Activated naive CD4-positive, alpha-beta T cell treated with anti-CD3 and anti-CD28 coated beads, Interleukin-2, amount 10 ng/mL, durations not matched to agents 7 days and 5 days (primary cell): ENCODE data around the gene STING1.

Experiments used
- CTCF ChIA-PET: fragments of 350-600 bp; sonication (Branson Sonifier 250); formaldehyde crosslinking; loops from one replicate; lab custom pipeline; 2021; ENCODE audit warnings: antibody characterized with exemption; lab: Charles Lee
- DNase-seq: peaks from one replicate; pipeline ENCODE4 v3.0.0-alpha.2; 2020
- H3K27ac Mint-ChIP-seq: one replicate; pipeline ENCODE4 v1.8.0; 2021; ENCODE audit warnings: mild to moderate bottlenecking, moderate library complexity, mixed read lengths
- H3K27me3 Mint-ChIP-seq: one replicate; pipeline ENCODE4 v1.8.0; 2021; ENCODE audit warnings: mild to moderate bottlenecking, mixed read lengths
- H3K36me3 Mint-ChIP-seq: one replicate; pipeline ENCODE4 v1.8.0; 2021; ENCODE audit warnings: mixed read lengths
- H3K4me1 Mint-ChIP-seq: one replicate; pipeline ENCODE4 v1.8.0; 2021; ENCODE audit warnings: mixed read lengths
- H3K4me3 Mint-ChIP-seq: one replicate; pipeline ENCODE4 v1.8.0; 2021; ENCODE audit warnings: mild to moderate bottlenecking, moderate library complexity, mixed read lengths
- H3K9me3 Mint-ChIP-seq: one replicate; pipeline ENCODE4 v1.8.0; 2021; ENCODE audit warnings: mixed read lengths

Gene STING1

DNA sequence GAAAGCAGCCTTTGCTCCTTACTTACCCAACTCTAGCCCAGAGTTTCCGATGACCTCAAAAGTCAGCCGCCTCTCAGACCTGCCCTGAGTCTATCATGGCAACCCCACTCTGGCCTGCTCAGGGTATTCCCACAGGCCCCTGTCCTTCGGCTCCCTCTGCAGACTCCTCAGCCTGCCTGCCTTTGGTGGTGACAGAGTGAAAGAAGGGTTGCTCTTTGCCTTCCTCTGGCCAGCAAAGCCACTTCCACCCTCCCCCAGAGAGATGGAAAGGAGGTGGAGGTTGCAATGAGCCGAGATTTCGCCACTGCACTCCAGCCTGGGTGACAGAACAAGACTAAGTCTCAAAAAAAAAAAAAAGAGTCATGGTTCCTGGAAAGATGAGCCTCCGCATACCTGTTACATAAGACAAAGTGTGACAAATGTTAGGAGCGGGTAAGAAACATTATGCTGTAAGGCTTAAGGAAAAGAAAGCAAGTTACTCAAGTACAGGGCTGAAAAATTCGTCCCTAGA is 14.1 kb downstream of the STING1 start:
- peak overlapping the region; percentile 77 for H3K27ac Mint-ChIP-seq

DNA sequence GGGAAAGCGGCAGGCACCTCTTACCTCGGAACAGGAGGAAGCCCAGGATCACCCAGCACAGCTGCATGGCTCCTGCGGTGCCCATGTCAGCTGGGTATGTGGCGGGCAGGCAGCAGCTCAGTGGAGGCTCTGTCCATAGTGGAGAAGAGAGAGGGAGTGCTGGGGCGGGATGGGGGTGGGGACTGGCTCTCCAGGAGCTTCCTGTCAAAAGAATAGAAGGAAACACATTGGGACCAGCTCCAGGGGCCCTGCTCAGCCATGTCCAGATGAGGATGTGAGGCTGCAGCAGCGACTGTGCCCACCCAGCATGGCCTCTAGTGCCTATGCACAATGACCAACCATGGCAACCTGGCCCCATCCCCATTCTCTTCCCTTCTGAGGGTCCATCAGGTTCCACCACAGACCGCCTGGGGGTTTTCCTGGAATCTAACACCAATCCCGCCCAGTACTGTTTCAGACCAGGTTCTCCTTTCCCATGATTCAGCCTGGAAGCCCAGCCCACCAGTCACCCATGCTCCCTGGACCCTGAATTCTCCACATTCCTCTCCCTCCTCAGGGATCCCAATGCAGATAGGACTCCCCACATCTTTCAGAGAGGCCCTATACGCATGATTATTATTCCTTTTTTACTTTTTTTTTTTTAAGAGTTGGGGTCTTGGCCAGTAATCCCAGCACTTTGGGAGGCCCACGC is 19.8 kb downstream of the STING1 start, which contains the start of gene ECSCR:
Gene ECSCR, minus strand, starts transcription at position 158 of the 691 bp plus-strand sequence. Its CDS starts 73 bp downstream, at position 85.
- Mint-ChIP-seq H3K36me3 (no peaks in the 10 kb centered on the region), H3K9me3 (no peaks in the 10 kb centered on the region), H3K27ac (peak within 1 kb of the TSS; percentile 28), H3K4me1 (peaks cover 41% of the 10 kb centered on the region), H3K4me3 (no peak within 1 kb of the TSS), H3K27me3 (peaks cover 16% of the 10 kb centered on the region)
- DNase-seq: no peak
- CTCF ChIA-PET: no interaction called here

More for the DNA sequence above, 14.1 kb downstream of the STING1 start:
- no peak for DNase-seq
- CTCF ChIA-PET: interaction anchor here (0.7 to 2.9 kb wide), 3 partner anchors 23 to 46 kb away, joined by 3 to 9 read pairs (median 7); no protein-coding TSS in a partner anchor
- Mint-ChIP-seq H3K9me3 (no peaks in the 10 kb centered on the region), H3K27me3 (peaks cover 10% of the 10 kb centered on the region), H3K36me3 (peaks cover 8% of the 10 kb centered on the region), H3K4me1 (peaks cover 54% of the 10 kb centered on the region), H3K4me3 (no peak overlapping the region)

DNA sequence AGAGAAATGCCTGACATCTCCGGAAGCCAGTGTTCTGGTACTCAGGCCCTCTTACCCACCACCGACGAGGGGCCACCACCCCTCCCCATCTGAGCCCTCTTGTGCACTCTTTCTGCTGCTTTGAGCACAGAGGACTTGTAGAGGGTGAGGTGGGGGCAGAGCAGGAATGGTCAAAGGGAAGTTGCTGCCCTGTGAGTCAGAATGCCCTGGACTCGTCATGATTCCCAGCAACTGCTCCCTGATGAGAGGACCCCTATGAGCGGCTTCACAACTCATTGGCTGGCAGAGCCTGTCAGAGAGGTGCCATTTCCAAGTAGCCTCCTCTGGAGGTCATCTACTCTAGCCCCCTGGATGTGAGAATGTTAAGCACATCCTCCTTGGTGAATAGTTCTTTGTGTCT is 20.9 kb downstream of the STING1 start:
- Mint-ChIP-seq H3K36me3 (no peaks in the 10 kb centered on the region), H3K4me3 (no peak overlapping the region), H3K27ac (peak overlapping the region; percentile 28), H3K4me1 (peaks cover 51% of the 10 kb centered on the region), H3K27me3 (peaks cover 16% of the 10 kb centered on the region), H3K9me3 (no peaks in the 10 kb centered on the region)
- DNase-seq: no peak
- CTCF ChIA-PET: interaction anchor here (2.1 kb wide), 1 partner anchor 52 kb away, joined by 6 read pairs; no protein-coding TSS in a partner anchor

DNA sequence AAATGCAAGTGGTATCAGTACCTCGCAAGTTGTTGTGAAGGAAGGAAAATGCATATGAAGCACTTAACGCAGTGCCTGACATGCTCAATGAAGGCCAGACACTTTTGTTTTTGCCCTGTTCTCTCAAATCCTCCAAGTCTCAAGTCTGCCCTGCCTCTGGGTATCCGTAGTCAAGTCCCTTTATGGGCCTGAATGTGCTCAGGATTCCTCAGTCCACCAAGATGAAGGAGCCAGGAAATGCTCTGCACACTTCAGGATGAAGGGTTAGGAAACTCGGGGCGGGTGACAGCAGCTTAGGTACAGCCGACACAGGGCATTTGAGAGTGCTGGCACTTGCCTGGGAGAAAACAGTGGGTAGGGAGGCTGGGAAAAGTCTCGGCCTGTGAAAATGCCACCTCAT is 21.4 kb downstream of the STING1 start:
- Mint-ChIP-seq H3K27me3 (peaks cover 16% of the 10 kb centered on the region), H3K4me3 (no peak overlapping the region)

DNA sequence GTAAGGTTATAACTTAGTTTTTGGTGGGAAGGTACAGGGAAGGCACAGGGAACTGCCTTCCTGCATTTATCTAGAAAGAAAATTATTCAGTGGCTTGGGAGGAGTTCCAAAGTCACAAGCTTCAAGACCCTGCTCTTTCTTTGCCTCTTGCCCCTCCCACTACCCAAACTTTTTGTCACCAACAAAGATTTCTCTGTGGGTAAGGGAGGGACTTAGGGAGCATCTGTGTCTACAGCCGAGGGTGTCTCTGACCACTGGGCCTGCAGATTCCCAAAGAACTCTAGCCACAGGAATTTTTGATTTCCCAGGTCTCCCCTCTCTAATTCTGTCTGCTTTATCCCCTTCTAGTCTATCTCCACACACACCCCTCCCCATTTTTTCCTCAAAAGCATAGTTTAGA is 22.1 kb downstream of the STING1 start:
- CTCF ChIA-PET: interaction anchor here (1.5 to 4.0 kb wide), 4 partner anchors 16 to 53 kb away, joined by 4 to 21 read pairs (median 10); partner anchors contain the start of gene STING1
- Mint-ChIP-seq H3K4me3 (no peak overlapping the region), H3K4me1 (peaks cover 60% of the 10 kb centered on the region), H3K27me3 (peaks cover 16% of the 10 kb centered on the region), H3K36me3 (no peaks in the 10 kb centered on the region), H3K9me3 (no peaks in the 10 kb centered on the region), H3K27ac (peak overlapping the region; percentile 91)
- DNase-seq: no peak

More for the DNA sequence above, 21.4 kb downstream of the STING1 start:
- Mint-ChIP-seq H3K27ac (peak overlapping the region; percentile 11), H3K36me3 (no peaks in the 10 kb centered on the region), H3K9me3 (no peaks in the 10 kb centered on the region), H3K4me1 (peaks cover 56% of the 10 kb centered on the region)
- CTCF ChIA-PET: interaction anchor here (2.1 kb wide), 1 partner anchor 52 kb away, joined by 6 read pairs; no protein-coding TSS in a partner anchor
- no peak for DNase-seq

DNA sequence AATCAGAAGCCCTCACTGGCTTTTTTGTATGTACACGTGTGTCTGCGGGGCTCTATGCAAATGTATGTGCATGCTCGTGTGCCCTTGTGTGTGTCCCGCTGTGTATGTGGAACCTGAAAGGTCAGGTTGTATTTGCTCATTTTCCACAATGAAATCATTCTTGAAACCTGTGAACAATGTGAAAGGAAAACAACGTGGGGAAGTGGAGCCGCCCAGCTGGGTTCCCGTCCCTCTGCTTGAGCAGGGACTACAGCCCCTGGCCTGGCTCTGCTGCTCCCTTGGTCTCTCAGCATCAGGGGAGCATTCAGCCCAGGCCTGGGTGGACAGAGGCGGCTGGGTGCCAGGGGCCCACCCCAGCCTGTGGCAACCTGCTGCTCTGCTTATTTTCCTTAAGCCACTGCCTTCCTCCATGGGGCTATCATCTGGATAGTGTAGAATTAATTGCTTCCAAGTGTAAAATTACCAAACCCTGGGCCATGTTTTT is 23.1 kb downstream of the STING1 start:
- CTCF ChIA-PET: interaction anchor here (0.7 to 4.0 kb wide), 8 partner anchors 15 to 54 kb away, joined by 3 to 21 read pairs (median 7); partner anchors contain the start of genes DNAJC18 and STING1
- Mint-ChIP-seq H3K36me3 (no peaks in the 10 kb centered on the region), H3K9me3 (no peaks in the 10 kb centered on the region), H3K27ac (peak overlapping the region; percentile 91), H3K4me3 (peak overlapping the region; percentile 39), H3K4me1 (peaks cover 67% of the 10 kb centered on the region), H3K27me3 (peaks cover 16% of the 10 kb centered on the region)
- DNase-seq: peak; percentile 48

DNA sequence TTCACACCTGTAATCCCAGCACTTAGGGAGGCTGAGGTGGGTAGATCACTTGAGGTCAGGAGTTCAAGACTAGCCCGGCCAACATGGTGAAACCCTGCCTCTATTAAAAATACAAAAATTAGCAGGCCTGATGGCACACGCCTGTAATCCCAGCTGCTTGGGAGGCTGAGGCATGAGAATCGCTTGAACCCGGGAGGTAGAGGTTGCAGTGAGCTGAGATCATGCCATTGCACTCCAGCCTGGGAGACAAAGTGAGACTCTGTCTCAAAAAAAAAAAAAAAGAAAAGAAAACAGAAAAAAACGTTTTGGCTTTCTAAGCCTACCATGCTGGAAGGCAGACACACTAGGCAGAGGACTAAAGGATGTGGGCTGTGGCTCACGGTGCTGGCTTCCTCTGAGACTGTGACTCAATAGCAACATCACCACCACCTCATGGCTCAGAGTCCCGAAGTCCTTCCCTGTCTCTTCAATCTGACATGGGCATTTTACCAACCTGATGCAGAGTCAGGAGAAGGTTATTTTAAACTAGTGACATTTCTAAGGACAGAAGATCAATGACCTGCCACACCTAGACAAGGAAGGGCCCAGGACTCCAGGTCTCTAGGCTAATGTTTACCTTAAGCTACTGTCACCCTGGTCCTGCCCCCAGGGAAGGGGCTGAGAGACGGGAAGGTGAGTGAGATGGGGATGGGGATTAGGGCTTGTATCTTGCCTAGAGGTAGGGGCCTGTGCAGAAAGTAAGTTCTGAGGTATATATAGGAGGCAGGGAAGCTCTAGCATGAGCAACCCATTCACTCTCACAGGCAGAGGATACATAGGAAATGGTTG is 23.8 kb downstream of the STING1 start:
- CTCF ChIA-PET: interaction anchor here (0.7 to 4.0 kb wide), 8 partner anchors 14 to 54 kb away, joined by 3 to 21 read pairs (median 8); partner anchors contain the start of genes DNAJC18 and STING1
- DNase-seq: peak; percentile 90
- peak overlapping the region; percentile 91 for H3K27ac Mint-ChIP-seq
- H3K4me1 Mint-ChIP-seq: peaks cover 74% of the 10 kb centered on the region
- H3K36me3 Mint-ChIP-seq: no peaks in the 10 kb centered on the region
- H3K27me3 Mint-ChIP-seq: peaks cover 10% of the 10 kb centered on the region
- peak overlapping the region; percentile 48 for H3K4me3 Mint-ChIP-seq
- H3K9me3 Mint-ChIP-seq: no peaks in the 10 kb centered on the region

DNA sequence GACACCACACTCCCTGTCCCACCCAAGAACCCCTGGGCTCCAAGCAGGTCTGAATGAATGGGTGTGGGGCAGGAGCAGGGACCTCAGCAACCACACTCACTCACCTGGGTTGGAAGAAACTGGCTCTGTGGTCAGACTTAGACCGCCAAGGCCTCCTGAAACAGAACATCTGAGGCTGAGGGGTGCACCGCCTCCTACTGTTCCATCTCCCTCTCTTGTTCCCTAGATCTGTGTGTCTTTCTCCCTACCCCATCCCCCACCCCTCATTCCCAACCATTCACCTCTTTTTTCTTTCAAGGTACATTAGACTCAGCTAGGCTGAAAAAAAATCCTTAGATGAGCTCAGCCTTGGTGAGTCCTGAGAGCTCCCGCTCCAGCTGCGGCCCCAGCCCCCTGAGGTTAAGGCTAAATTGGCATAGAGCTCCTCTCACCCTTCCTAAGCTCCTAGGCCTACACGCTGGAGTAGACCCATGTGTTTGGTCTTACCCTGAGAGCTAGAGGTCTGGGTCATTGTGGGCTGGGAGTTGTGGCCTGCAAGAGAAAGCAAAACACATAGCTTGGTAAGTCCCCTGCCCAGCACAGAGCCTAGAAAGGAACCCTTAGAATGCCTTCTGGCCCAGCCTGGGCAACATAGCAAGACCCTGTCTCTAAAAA is 24.8 kb downstream of the STING1 start:
- peak overlapping the region; percentile 91 for H3K27ac Mint-ChIP-seq
- CTCF ChIA-PET: interaction anchor here (0.9 to 4.0 kb wide), 6 partner anchors 13 to 55 kb away, joined by 3 to 21 read pairs (median 10); partner anchors contain the start of genes DNAJC18 and STING1
- no peaks in the 10 kb centered on the region for H3K36me3 Mint-ChIP-seq
- H3K9me3 Mint-ChIP-seq: no peaks in the 10 kb centered on the region
- DNase-seq: no peak
- H3K27me3 Mint-ChIP-seq: peaks cover 7% of the 10 kb centered on the region
- no peak overlapping the region for H3K4me3 Mint-ChIP-seq
- H3K4me1 Mint-ChIP-seq: peaks cover 78% of the 10 kb centered on the region

DNA sequence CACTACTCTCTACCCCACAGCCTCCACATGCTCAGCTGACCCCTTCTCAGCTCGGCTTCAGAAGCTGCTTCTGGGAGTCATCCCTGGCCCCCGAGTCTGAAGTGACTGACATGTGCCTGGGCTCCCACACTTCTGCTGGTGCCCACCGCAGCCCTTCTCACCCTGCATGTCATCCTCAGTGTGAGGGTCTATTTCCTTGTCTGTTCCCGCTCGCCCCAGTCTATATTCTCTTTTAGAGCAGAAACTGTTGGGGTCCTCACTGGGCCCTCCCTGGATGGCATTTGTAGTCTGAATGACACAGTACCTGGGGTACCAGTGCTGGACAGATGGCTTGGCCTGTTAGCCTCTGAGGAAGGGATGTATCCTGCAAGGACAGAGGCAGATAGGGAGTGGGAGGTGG is 25.3 kb downstream of the STING1 start:
- Mint-ChIP-seq H3K4me3 (no peak overlapping the region), H3K27ac (peak overlapping the region; percentile 91), H3K4me1 (peaks cover 78% of the 10 kb centered on the region), H3K36me3 (no peaks in the 10 kb centered on the region), H3K9me3 (no peaks in the 10 kb centered on the region), H3K27me3 (peaks cover 3% of the 10 kb centered on the region)
- no peak for DNase-seq
- CTCF ChIA-PET: interaction anchor here (2.0 to 4.0 kb wide), 4 partner anchors 12 to 56 kb away, joined by 8 to 21 read pairs (median 16); partner anchors contain the start of gene DNAJC18

DNA sequence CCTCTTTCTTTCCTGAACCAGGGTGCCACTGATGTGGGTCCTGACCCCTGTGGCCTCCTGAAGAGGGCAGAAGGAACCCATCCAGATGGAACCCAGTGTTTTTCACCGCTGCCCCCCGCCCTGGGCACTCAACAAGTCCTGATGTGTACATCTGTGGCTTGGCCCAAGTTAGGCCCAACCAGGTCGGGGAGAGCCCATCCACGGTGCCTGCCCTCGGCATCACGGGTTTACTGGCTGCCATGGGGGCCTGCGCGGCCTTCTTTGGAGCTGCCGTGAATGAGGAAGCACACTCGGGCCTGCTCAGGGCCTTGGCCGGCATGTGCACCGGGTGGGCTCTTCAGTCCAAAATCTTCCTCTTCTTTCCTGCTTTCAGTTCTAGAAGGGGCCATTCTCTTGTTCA is 25.8 kb downstream of the STING1 start:
- DNase-seq: no peak
- H3K36me3 Mint-ChIP-seq: no peaks in the 10 kb centered on the region
- H3K4me1 Mint-ChIP-seq: peaks cover 77% of the 10 kb centered on the region
- H3K9me3 Mint-ChIP-seq: no peaks in the 10 kb centered on the region
- no peak overlapping the region for H3K4me3 Mint-ChIP-seq
- H3K27me3 Mint-ChIP-seq: no peaks in the 10 kb centered on the region
- CTCF ChIA-PET: interaction anchor here (0.7 to 4.0 kb wide), 5 partner anchors 17 to 56 kb away, joined by 3 to 21 read pairs (median 12); partner anchors contain the start of genes DNAJC18 and STING1
- H3K27ac Mint-ChIP-seq: peak overlapping the region; percentile 13

DNA sequence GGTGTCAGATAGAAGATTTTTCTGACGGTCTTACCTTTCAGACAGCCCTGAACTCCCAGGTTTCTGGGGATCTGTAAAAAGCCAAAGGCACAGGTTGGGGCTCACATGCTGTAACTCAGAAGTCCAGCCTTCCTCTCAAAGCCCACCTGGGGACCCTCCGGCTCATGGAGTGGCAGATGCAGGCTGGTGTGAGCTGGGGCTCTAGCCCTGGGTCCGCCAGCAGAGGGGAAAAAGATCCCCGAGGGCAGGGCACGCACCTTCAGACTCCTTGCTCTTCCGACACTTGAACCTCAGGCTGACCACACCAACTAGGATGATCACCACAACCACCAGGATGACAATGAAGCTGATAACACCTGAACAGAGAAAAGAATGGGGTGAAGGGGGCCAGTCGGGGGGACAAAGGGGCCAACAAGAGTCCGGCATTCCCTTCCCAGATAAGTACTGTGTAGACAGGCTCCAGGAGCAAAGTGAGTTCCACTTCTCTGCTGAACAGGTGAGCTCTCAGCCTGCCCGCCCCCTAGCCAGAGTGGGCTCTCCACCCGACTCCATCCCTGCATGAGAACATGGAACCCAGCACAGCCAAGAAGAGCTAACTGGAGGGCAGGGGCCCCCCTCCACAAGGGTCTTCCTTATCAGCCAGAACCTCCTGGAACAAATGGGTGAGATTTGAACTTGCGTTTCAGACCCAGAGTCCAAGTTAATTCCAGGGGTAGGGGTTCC is 27.8 kb downstream of the STING1 start:
- peak overlapping the region; percentile 66 for H3K27ac Mint-ChIP-seq
- no peaks in the 10 kb centered on the region for H3K36me3 Mint-ChIP-seq
- no peak for DNase-seq
- no peak overlapping the region for H3K4me3 Mint-ChIP-seq
- CTCF ChIA-PET: interaction anchor here (0.7 to 2.8 kb wide), 3 partner anchors 15 to 59 kb away, joined by 3 to 12 read pairs (median 6); partner anchors contain the start of genes DNAJC18 and STING1
- H3K9me3 Mint-ChIP-seq: no peaks in the 10 kb centered on the region
- H3K27me3 Mint-ChIP-seq: no peaks in the 10 kb centered on the region
- H3K4me1 Mint-ChIP-seq: peaks cover 57% of the 10 kb centered on the region

DNA sequence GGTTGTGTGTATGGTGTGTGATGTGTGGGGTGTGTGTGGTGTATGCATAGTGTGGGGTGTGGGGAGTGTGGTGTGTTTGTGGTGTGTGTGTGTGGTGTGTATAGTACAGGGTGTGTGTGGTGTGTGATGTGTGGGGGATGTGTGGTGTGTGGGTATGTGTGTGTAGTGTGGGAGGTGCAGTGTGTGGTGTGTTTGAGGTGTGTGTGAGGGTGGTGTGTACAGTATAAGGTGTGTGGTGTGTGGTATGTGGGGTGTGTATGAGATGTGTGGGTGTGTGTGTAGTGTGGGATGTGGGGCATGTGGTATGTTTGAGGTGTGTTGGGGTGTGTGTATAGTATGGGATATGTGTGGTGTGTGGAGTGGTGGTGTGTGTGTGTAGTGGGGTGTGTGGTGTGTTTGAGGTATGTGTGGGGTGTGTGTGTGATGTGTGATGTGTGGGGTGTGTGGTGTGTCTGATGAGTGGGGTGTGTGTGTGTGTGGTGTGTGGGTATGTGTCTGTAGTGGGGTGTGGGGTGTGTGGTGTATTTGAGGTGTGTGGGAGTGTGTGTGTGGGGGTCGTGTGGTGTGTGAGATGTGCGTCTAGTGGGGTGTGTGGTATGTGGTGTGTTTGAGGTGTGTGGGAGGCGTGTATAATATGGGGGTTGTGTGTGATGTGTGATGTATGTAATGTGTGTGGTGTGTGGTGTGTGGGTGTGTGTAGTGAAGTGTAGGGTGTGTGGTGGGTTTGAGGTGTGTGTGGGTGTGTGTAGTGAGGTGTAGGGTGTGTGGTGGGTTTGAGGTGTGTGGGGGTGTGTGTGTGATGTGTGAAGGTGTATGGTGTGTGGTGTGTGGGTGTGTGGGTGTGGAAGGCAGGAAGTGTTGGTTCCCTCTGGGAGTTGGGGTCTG is 28.6 kb downstream of the STING1 start:
- no peak for DNase-seq
- Mint-ChIP-seq H3K27ac (no peak overlapping the region), H3K36me3 (peaks cover 2% of the 10 kb centered on the region), H3K4me3 (no peak overlapping the region), H3K9me3 (no peaks in the 10 kb centered on the region), H3K27me3 (no peaks in the 10 kb centered on the region), H3K4me1 (peaks cover 51% of the 10 kb centered on the region)
- CTCF ChIA-PET: interaction anchor here (1.8 to 2.8 kb wide), 2 partner anchors 28 to 60 kb away, joined by 6 to 12 read pairs; partner anchors contain the start of gene STING1
